HUES64 (cell line): Measurements from ENCODE around the gene ZNF581.

ENCODE experiments used
- H3K27ac ChIP-seq: 2 replicates; pipeline ENCODE4 v1.7.0; 2013; ENCODE audit warnings: low read depth, low read length, inconsistent platforms
- H3K27me3 ChIP-seq: 2 replicates; pipeline ENCODE4 v1.6.1; 2013; ENCODE audit warnings: mild to moderate bottlenecking, low read length; ENCODE audit not compliant: insufficient read depth
- H3K36me3 ChIP-seq: 2 replicates; pipeline ENCODE4 v1.6.1; 2013; ENCODE audit warnings: mild to moderate bottlenecking, low read length; ENCODE audit not compliant: insufficient read depth
- H3K4me1 ChIP-seq: 2 replicates; pipeline ENCODE4 v1.6.1; 2013; ENCODE audit warnings: mild to moderate bottlenecking, low read length, moderate library complexity; ENCODE audit not compliant: insufficient read depth
- H3K4me3 ChIP-seq: 2 replicates; pipeline ENCODE4 v1.5.1; 2013; ENCODE audit warnings: mild to moderate bottlenecking, low read length, moderate library complexity
- H3K9ac ChIP-seq: 2 replicates; pipeline ENCODE4 v1.6.1; 2013; ENCODE audit warnings: mild to moderate bottlenecking, low read depth, low read length
- H3K9me3 ChIP-seq: 2 replicates; pipeline ENCODE4 v1.6.1; 2013; ENCODE audit warnings: low read depth, low read length; ENCODE audit not compliant: insufficient read depth
- WGBS: fragments of 150-250, 120-280 bp; methylation state at CpG from one replicate; pipeline ENCODE4 v1.1.7; 2013; ENCODE audit warnings: missing lambda C conversion rate; 5-methylcytosine and 5-hydroxymethylcytosine counted together

Gene ZNF581

GRCh38 chr19:55651236-55651635 is 7.8 kb downstream of the ZNF581 start:
- Histone ChIP-seq H3K9ac (no peak overlapping the region), H3K27me3 (no peaks in the 10 kb centered on the region), H3K9me3 (no peaks in the 10 kb centered on the region), H3K4me1 (peaks cover 3% of the 10 kb centered on the region; the same call in 1 of the 2 replicates), H3K36me3 (no peaks in the 10 kb centered on the region), H3K27ac (no peak overlapping the region), H3K4me3 (no peak overlapping the region)
- WGBS, result 84% methylated on average over 18 of the region's 18 CpGs

- no peak overlapping the region; the same call in 1 of the 2 replicates for H3K9ac ChIP-seq
- peaks cover 13% of the 10 kb centered on the region; the same call in 1 of the 2 replicates for H3K4me1 ChIP-seq
- H3K27me3 ChIP-seq, result no peaks in the 10 kb centered on the region
- H3K36me3 ChIP-seq, result peaks cover 7% of the 10 kb centered on the region
- H3K4me3 ChIP-seq, result peak overlapping the region; percentile 78
- no peak overlapping the region for H3K27ac ChIP-seq
- no peaks in the 10 kb centered on the region for H3K9me3 ChIP-seq
- WGBS, result 63% methylated on average over 71 of the region's 71 CpGs
Observed at GRCh38 chr19:55652311-55653128, 9.1 kb downstream of the ZNF581 start.

- peak overlapping the region; percentile 99 for H3K27ac ChIP-seq
- H3K27me3 ChIP-seq, result no peaks in the 10 kb centered on the region
- H3K4me1 ChIP-seq, result peaks cover 23% of the 10 kb centered on the region; the same call in 1 of the 2 replicates
- H3K9ac ChIP-seq, result peak overlapping the region; percentile 100
- H3K4me3 ChIP-seq, result peak overlapping the region; percentile 78
- WGBS, result under 1% methylated on average over 57 of the region's 57 CpGs
- peaks cover 10% of the 10 kb centered on the region for H3K36me3 ChIP-seq
- no peaks in the 10 kb centered on the region for H3K9me3 ChIP-seq
Observed at GRCh38 chr19:55653651-55654322, 10.3 kb downstream of the ZNF581 start.

- Histone ChIP-seq H3K9ac (peak overlapping the region; percentile 100), H3K36me3 (peaks cover 14% of the 10 kb centered on the region), H3K27ac (peak overlapping the region; percentile 99), H3K9me3 (no peaks in the 10 kb centered on the region), H3K4me1 (peaks cover 23% of the 10 kb centered on the region; the same call in 1 of the 2 replicates), H3K27me3 (no peaks in the 10 kb centered on the region), H3K4me3 (peak overlapping the region; percentile 78)
- under 1% methylated on average over 51 of the region's 52 CpGs for WGBS
Observed at GRCh38 chr19:55654323-55654867, 10.9 kb downstream of the ZNF581 start.

- H3K4me1 ChIP-seq, result peaks cover 23% of the 10 kb centered on the region; the same call in 1 of the 2 replicates
- H3K36me3 ChIP-seq, result peaks cover 19% of the 10 kb centered on the region
- H3K27ac ChIP-seq, result peak within 1 kb of the TSS; percentile 100
- H3K27me3 ChIP-seq, result no peaks in the 10 kb centered on the region
- WGBS, result under 1% methylated on average over 86 of the region's 95 CpGs
- H3K4me3 ChIP-seq, result peak within 1 kb of the TSS; percentile 78
- H3K9me3 ChIP-seq, result no peaks in the 10 kb centered on the region
- H3K9ac ChIP-seq, result peak within 1 kb of the TSS; percentile 100
Observed at GRCh38 chr19:55654868-55655647, 11.6 kb downstream of the ZNF581 start, which contains the start of gene U2AF2. Gene U2AF2, plus strand, starts transcription at chr19:55655035. Its CDS starts 70 bp downstream, at chr19:55655105.

- H3K4me3 ChIP-seq, result peak overlapping the region; percentile 78
- H3K27ac ChIP-seq, result peak overlapping the region; percentile 100
- WGBS, result under 1% methylated on average over 19 of the region's 19 CpGs
- H3K9me3 ChIP-seq, result no peaks in the 10 kb centered on the region
- no peaks in the 10 kb centered on the region for H3K27me3 ChIP-seq
- peaks cover 23% of the 10 kb centered on the region for H3K36me3 ChIP-seq
- peaks cover 23% of the 10 kb centered on the region; the same call in 1 of the 2 replicates for H3K4me1 ChIP-seq
- peak overlapping the region; percentile 100 for H3K9ac ChIP-seq
Observed at GRCh38 chr19:55655648-55656040, 12.2 kb downstream of the ZNF581 start.

- Histone ChIP-seq H3K36me3 (peaks cover 32% of the 10 kb centered on the region), H3K9ac (peak overlapping the region; percentile 100), H3K27me3 (no peaks in the 10 kb centered on the region), H3K4me3 (peak overlapping the region; percentile 78), H3K27ac (no peak overlapping the region), H3K9me3 (no peaks in the 10 kb centered on the region), H3K4me1 (peaks cover 23% of the 10 kb centered on the region; the same call in 1 of the 2 replicates)
- WGBS, result 69% methylated on average over 7 of the region's 7 CpGs
Observed at GRCh38 chr19:55656552-55656951, 13.1 kb downstream of the ZNF581 start.

- Histone ChIP-seq H3K4me3 (peak overlapping the region; percentile 78), H3K27me3 (no peaks in the 10 kb centered on the region), H3K9ac (peak overlapping the region; percentile 100), H3K9me3 (no peaks in the 10 kb centered on the region), H3K4me1 (peaks cover 23% of the 10 kb centered on the region; the same call in 1 of the 2 replicates), H3K36me3 (peaks cover 38% of the 10 kb centered on the region), H3K27ac (no peak overlapping the region)
- WGBS, result 71% methylated on average over 18 of the region's 18 CpGs
Observed at GRCh38 chr19:55656988-55657747, 13.7 kb downstream of the ZNF581 start.

- Histone ChIP-seq H3K9me3 (no peaks in the 10 kb centered on the region), H3K27ac (no peak overlapping the region), H3K9ac (no peak overlapping the region; the same call in 1 of the 2 replicates), H3K27me3 (no peaks in the 10 kb centered on the region), H3K4me1 (peaks cover 23% of the 10 kb centered on the region; the same call in 1 of the 2 replicates), H3K4me3 (no peak overlapping the region), H3K36me3 (peaks cover 55% of the 10 kb centered on the region)
- WGBS, result 96% methylated on average over 37 of the region's 37 CpGs
Observed at GRCh38 chr19:55658846-55659459, 15.5 kb downstream of the ZNF581 start.
